HEK293T (cell line): ENCODE results near the gene XRCC5.

Source experiments
- NFRKB ChIP-seq: fragments of 450-650 bp; IDR thresholded peaks from 2 replicates; pipeline ENCODE4 v1.6.1; 2016; ENCODE audit warnings: mild to moderate bottlenecking, moderate library complexity
- SP1 ChIP-seq: fragments of 450-650 bp; IDR thresholded peaks from 2 replicates; pipeline ENCODE4 v1.6.1; 2017
- SUZ12 ChIP-seq: fragments of 450-650 bp; IDR thresholded peaks from 2 replicates; pipeline ENCODE4 v1.6.1; 2016; ENCODE audit warnings: mild to moderate bottlenecking

- TF ChIP-seq SP1 (no peak), SUZ12 (no peak), NFRKB (no peak)
Measured at GRCh38 chr2:216109962-216110614, 940 bp downstream of the XRCC5 start.
